T-helper 2 cell treated with Interferon-gamma antibody and Interleukin-4, amounts not matched to agents 5 μg/mL and 100 μg/mL, for 36 hours (primary cell): Measurements from ENCODE around the gene NNT.
"Not testable (repeated sequence)": the region's sequence is repeated elsewhere in the genome, so short reads cannot be mapped to it uniquely, and the experiment has no call there.

Experiments used
- DNase-seq: peaks from one replicate; pipeline ENCODE4 v3.0.0; 2021; ENCODE audit warnings: low spot score
- H3K27ac Mint-ChIP-seq: one replicate; pipeline ENCODE4 v1.8.0; 2021; ENCODE audit warnings: mild to moderate bottlenecking, mixed read lengths
- H3K27me3 Mint-ChIP-seq: one replicate; pipeline ENCODE4 v1.8.0; 2021; ENCODE audit warnings: low read depth, mixed read lengths
- H3K36me3 Mint-ChIP-seq: one replicate; pipeline ENCODE4 v1.8.0; 2021; ENCODE audit warnings: low read depth, mixed read lengths
- H3K4me1 Mint-ChIP-seq: one replicate; pipeline ENCODE4 v1.8.0; 2021; ENCODE audit warnings: low read depth, mixed read lengths
- H3K4me3 Mint-ChIP-seq: one replicate; pipeline ENCODE4 v1.8.0; 2022; ENCODE audit warnings: mild to moderate bottlenecking, moderate library complexity, mixed read lengths
- H3K9me3 Mint-ChIP-seq: one replicate; pipeline ENCODE4 v1.8.0; 2021; ENCODE audit warnings: mixed read lengths

NNT gene

GRCh38 chr5:43602461-43603343 is at the start of gene NNT:
TSS of gene NNT (plus strand) at chr5:43603180. CDS start at chr5:43609196, 6,016 bp downstream.
- peaks cover 35% of the 10 kb centered on the region for H3K4me1 Mint-ChIP-seq

DNA sequence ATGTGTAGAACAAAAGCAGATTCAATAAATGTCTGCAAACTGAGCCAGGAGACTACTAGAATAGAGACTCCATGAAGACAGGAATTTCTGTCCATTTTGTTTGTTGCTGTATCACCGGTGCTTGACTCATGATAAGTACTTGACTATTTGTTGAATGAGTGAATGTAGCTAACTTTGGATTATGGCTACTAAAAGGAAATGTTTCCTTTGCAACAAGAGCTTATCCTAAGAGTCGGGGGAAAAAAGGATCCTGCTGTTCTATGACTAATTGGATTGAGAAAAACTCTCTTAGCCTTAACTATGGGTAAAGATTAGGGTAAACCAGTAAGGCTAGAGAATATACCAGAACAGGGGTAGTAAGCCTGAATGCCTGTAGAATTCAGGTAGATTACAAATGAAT is 49.6 kb upstream of the NNT start:
- Mint-ChIP-seq H3K4me3 (no peak overlapping the region), H3K9me3 (no peaks in the 10 kb centered on the region), H3K4me1 (peaks cover 22% of the 10 kb centered on the region), H3K27ac (no peak overlapping the region), H3K36me3 (peaks cover 15% of the 10 kb centered on the region), H3K27me3 (no peaks in the 10 kb centered on the region)
- no peak for DNase-seq

More at GRCh38 chr5:43602461-43603343, at the start of gene NNT:
- H3K27ac Mint-ChIP-seq, result peak within 1 kb of the TSS; percentile 98
- DNase-seq, result peak; percentile 80
- no peaks in the 10 kb centered on the region for H3K27me3 Mint-ChIP-seq
- H3K36me3 Mint-ChIP-seq, result peaks cover 35% of the 10 kb centered on the region
- peaks cover 20% of the 10 kb centered on the region for H3K9me3 Mint-ChIP-seq
- peak within 1 kb of the TSS; percentile 94 for H3K4me3 Mint-ChIP-seq

- H3K4me3 Mint-ChIP-seq, result no peak overlapping the region
- H3K4me1 Mint-ChIP-seq, result peaks cover 22% of the 10 kb centered on the region
- H3K27ac Mint-ChIP-seq, result no peak overlapping the region
- no peaks in the 10 kb centered on the region for H3K9me3 Mint-ChIP-seq
- peaks cover 1% of the 10 kb centered on the region for H3K27me3 Mint-ChIP-seq
- no peak for DNase-seq
- H3K36me3 Mint-ChIP-seq, result peaks cover 12% of the 10 kb centered on the region
Measured at GRCh38 chr5:43554497-43554896, 48.5 kb upstream of the NNT start.

GRCh38 chr5:43555895-43556606 is 46.9 kb upstream of the NNT start:
- no peaks in the 10 kb centered on the region for H3K9me3 Mint-ChIP-seq
- H3K4me3 Mint-ChIP-seq, result peak overlapping the region; percentile 91
- H3K4me1 Mint-ChIP-seq, result peaks cover 17% of the 10 kb centered on the region
- H3K27me3 Mint-ChIP-seq, result peaks cover 9% of the 10 kb centered on the region
- H3K27ac Mint-ChIP-seq, result peak overlapping the region; percentile 88
- DNase-seq, result peak; percentile 53
- peaks cover 7% of the 10 kb centered on the region for H3K36me3 Mint-ChIP-seq

DNA sequence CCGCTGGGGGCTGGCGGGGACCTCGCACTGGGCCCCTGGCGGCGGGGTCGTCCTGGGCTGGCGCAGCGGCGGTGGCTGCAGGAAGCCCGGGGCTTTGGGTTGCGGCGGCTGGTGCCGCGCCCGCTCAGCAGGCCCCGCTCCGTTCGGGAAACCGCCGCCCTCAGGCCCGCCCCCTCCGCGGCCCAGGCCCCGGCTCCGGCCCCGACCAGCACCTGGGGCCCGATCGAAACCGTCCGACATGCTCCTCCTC is 46.4 kb upstream of the NNT start:
- DNase-seq, H3K4me3 Mint-ChIP-seq, H3K36me3 Mint-ChIP-seq, H3K27me3 Mint-ChIP-seq, H3K9me3 Mint-ChIP-seq, H3K27ac Mint-ChIP-seq: not testable (repeated sequence)
- H3K4me1 Mint-ChIP-seq, result peaks cover 16% of the 10 kb centered on the region

DNA sequence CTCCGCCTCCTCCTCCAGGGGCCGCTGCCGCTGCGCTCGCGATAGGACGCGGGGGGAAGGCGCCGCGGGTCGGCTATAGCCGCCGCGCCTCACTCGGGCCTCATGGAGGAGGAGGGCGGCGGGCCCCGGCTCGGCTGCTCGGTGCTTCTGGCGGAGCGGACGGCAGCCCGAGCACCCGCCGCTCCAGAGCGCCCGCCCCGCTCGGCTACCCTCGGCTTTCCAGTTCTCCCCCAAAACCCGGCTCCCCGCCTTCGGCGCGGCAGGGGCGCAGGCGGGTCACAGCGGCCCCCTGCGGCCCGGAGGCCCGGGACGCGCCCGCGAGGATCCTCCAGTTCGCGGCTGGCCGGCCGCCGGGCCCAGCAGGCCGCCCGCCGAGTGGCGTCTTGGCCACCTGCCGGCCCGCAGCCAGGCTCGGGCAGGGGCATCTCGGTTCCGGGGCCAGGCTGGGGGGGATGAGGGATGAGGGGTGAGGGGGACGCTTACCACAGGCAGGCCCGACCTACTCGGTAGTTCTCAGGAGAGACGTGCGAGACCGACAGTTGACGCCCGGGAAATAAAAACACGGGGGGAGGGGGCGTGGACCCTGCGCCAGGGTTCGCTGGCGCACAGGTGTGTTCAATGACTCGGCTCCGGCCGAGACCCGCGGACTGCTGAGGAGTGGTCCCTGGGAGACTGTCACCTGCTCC is 46.0 kb upstream of the NNT start, which contains the start of gene PAIP1:
PAIP1 (minus strand) TSS at position 221 of the 686 bp plus-strand sequence. CDS start 231 bp downstream, outside the sequence.
- peaks cover 16% of the 10 kb centered on the region for H3K4me1 Mint-ChIP-seq
- peaks cover 5% of the 10 kb centered on the region for H3K36me3 Mint-ChIP-seq

GRCh38 chr5:43560128-43560527 is 42.9 kb upstream of the NNT start:
- Mint-ChIP-seq H3K4me1 (peaks cover 12% of the 10 kb centered on the region), H3K27me3 (peaks cover 13% of the 10 kb centered on the region), H3K36me3 (peaks cover 3% of the 10 kb centered on the region), H3K27ac (no peak overlapping the region), H3K4me3 (no peak overlapping the region), H3K9me3 (no peaks in the 10 kb centered on the region)
- no peak for DNase-seq

More for the DNA sequence above, 46.0 kb upstream of the NNT start, which contains the start of gene PAIP1:
- Mint-ChIP-seq H3K4me3 (peak within 1 kb of the TSS; percentile 91), H3K27ac (peak within 1 kb of the TSS; percentile 97), H3K27me3 (peaks cover 9% of the 10 kb centered on the region), H3K9me3 (no peaks in the 10 kb centered on the region)
- DNase-seq, result peak; percentile 88

- no peak for DNase-seq
- H3K4me3 Mint-ChIP-seq, result no peak overlapping the region
- no peaks in the 10 kb centered on the region for H3K9me3 Mint-ChIP-seq
- peaks cover 13% of the 10 kb centered on the region for H3K27me3 Mint-ChIP-seq
- H3K4me1 Mint-ChIP-seq, result peaks cover 5% of the 10 kb centered on the region
- no peak overlapping the region for H3K27ac Mint-ChIP-seq
- no peaks in the 10 kb centered on the region for H3K36me3 Mint-ChIP-seq
Measured at GRCh38 chr5:43561356-43561755, 41.6 kb upstream of the NNT start.

- no peak for DNase-seq
- H3K27ac Mint-ChIP-seq, result no peak overlapping the region
- no peaks in the 10 kb centered on the region for H3K9me3 Mint-ChIP-seq
Measured at GRCh38 chr5:43563321-43563720, 39.7 kb upstream of the NNT start.

GRCh38 chr5:43564289-43564850 is 38.6 kb upstream of the NNT start:
- no peak for DNase-seq
- H3K36me3 Mint-ChIP-seq, result no peaks in the 10 kb centered on the region
- no peak overlapping the region for H3K27ac Mint-ChIP-seq
- H3K27me3 Mint-ChIP-seq, result peaks cover 13% of the 10 kb centered on the region
- no peaks in the 10 kb centered on the region for H3K4me1 Mint-ChIP-seq
- no peaks in the 10 kb centered on the region for H3K9me3 Mint-ChIP-seq
- H3K4me3 Mint-ChIP-seq, result no peak overlapping the region

More at GRCh38 chr5:43563321-43563720, 39.7 kb upstream of the NNT start:
- Mint-ChIP-seq H3K4me3 (no peak overlapping the region), H3K27me3 (peaks cover 13% of the 10 kb centered on the region), H3K4me1 (no peaks in the 10 kb centered on the region), H3K36me3 (no peaks in the 10 kb centered on the region)

- H3K4me1 Mint-ChIP-seq, result no peaks in the 10 kb centered on the region
- no peak overlapping the region for H3K27ac Mint-ChIP-seq
- DNase-seq, result no peak
Measured at GRCh38 chr5:43565043-43565442, 37.9 kb upstream of the NNT start.

GRCh38 chr5:43567967-43568366 is 35.0 kb upstream of the NNT start:
- no peak overlapping the region for H3K4me3 Mint-ChIP-seq
- no peaks in the 10 kb centered on the region for H3K4me1 Mint-ChIP-seq
- H3K27me3 Mint-ChIP-seq, result no peaks in the 10 kb centered on the region
- H3K36me3 Mint-ChIP-seq, result no peaks in the 10 kb centered on the region
- DNase-seq, result no peak
- no peak overlapping the region for H3K27ac Mint-ChIP-seq
- H3K9me3 Mint-ChIP-seq, result no peaks in the 10 kb centered on the region

More at GRCh38 chr5:43565043-43565442, 37.9 kb upstream of the NNT start:
- H3K4me3 Mint-ChIP-seq, result no peak overlapping the region
- H3K27me3 Mint-ChIP-seq, result peaks cover 10% of the 10 kb centered on the region
- no peaks in the 10 kb centered on the region for H3K9me3 Mint-ChIP-seq
- no peaks in the 10 kb centered on the region for H3K36me3 Mint-ChIP-seq

DNA sequence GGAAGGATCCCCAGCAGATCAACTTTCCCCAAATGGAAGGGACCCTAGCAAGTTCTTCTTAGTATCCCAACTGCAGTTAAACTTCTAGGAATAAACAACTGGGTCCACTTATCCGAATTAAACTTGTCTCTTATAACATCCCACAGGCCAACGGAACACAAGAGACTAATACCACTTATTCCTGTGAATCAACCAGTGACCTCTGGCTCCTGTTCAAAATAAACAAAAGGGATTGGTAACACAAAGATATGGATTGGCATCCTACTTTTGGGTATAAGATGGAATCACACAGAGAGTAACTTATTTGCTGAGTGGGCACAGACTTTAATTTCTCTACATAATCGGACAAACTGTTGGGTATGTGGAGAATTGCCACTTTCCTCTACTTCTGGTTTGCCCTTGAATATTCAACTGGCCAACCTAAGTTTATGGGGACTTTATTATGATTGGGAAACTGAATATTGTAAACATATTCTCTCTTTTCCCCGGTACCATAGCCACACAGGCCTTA is 33.7 kb upstream of the NNT start:
- H3K27me3 Mint-ChIP-seq, result no peaks in the 10 kb centered on the region
- no peak for DNase-seq

More for the DNA sequence above, 33.7 kb upstream of the NNT start:
- Mint-ChIP-seq H3K4me1 (no peaks in the 10 kb centered on the region), H3K36me3 (peaks cover 2% of the 10 kb centered on the region), H3K4me3 (no peak overlapping the region), H3K27ac (no peak overlapping the region), H3K9me3 (no peaks in the 10 kb centered on the region)
